ENCODE measurements around the gene COL18A1. TPM values are rescaled to one million over a fixed set of nuclear protein-coding genes. Genes with fewer than 3 reads are reported as not detected.

COL18A1 gene
- total and polyA plus RNA-seq, 9 of the 15 experiments (the other 6 are each of a cell fraction or from before 2014, with no cell fraction given), result 0.14 to 16.4 (median 2.0) TPM

GRCh38 chr21:45423968-45424853, 19.2 kb downstream of the COL18A1 start:
- FAIRE-seq, result no peak
- Histone ChIP-seq H3K9ac (ENCODE audit: insufficient read depth in 1 of 2, low read depth in 2 of 2, low read length in 2 of 2) (0 out of 4 replicates have a peak overlapping the region, but pooled peaks of 1 of the 2 experiments have one; percentile 11), H3K9me1 (ENCODE audit: control insufficient read depth, insufficient read depth, low read length) (peaks cover 5% of the 10 kb centered on the region), H3K9me3 (replicated peaks; ENCODE audit: control insufficient read depth, insufficient read depth, low read depth, low read length) (no peaks in the 10 kb centered on the region), H3K79me2 (ENCODE audit: control insufficient read depth, insufficient read depth, low read length) (no peaks in the 10 kb centered on the region; the same call in 2 of the 3 replicates), H3K4me3 (no peak overlapping the region), H3K27me3 (ENCODE audit: control insufficient read depth in 2 of 2, insufficient read depth in 2 of 2, low read length in 2 of 2) (no peaks in the 10 kb centered on the region; a peak in 2 of 5 replicates), H3K4me1 (replicated peaks in 1 of 2; ENCODE audit: control insufficient read depth in 2 of 2, insufficient read depth in 2 of 2, low read length in 2 of 2) (peaks cover 0 to 80% of the 10 kb centered on the region in 2 experiments; a peak in 3 of 5 replicates), H3K27ac (ENCODE audit: extremely low read depth, low read depth, low read length) (no peak overlapping the region), H3K36me3 (ENCODE audit: control insufficient read depth, insufficient read depth, low read length) (no peaks in the 10 kb centered on the region), H2AFZ (ENCODE audit: low read depth, low read length) (no peak overlapping the region), H3K4me2 (ENCODE audit: insufficient read depth, low read length) (no peak overlapping the region), H4K20me1 (replicated peaks; ENCODE audit: control insufficient read depth, insufficient read depth, low read length) (peaks cover 59% of the 10 kb centered on the region; the same call in 1 of the 2 replicates)
- CTCF ChIA-PET (ENCODE audit: low intra/inter-chr PET ratio), result no interaction called here
- 52% methylated on average over 32 of the region's 32 CpGs for WGBS (ENCODE audit: insufficient coverage, low coverage, missing lambda C conversion rate)
- intact Hi-C loops (cut with micrococcal nuclease) (no loop called here), in situ Hi-C loops (cut with MboI) (no loop called here)
- BruUV-seq (replicated peaks), result no TSS peak
- no peak for DNase-seq (ENCODE audit: extremely low read depth in 1 of 4, low spot score in 3 of 4)
- ATAC-seq, result no peak
- POLR2A ChIA-PET, result interaction anchor here (0.5 to 1.1 kb wide), 4 partner anchors 12 to 276 kb away, joined by 3 to 5 read pairs (median 4); partner anchors contain the start of gene SLC19A1
- no peak for TF ChIP-seq ZMIZ1 (IDR thresholded peaks at IDR 0.05; ENCODE audit: low read depth in 2 of 2, low read length in 2 of 2)
- no peak for TF ChIP-seq CBFB (CRISPR knock-in tag; IDR thresholded peaks at IDR 0.05)
- no peak for TF ChIP-seq E2F3 (CRISPR knock-in tag; IDR thresholded peaks at IDR 0.05)
- no peak for TF ChIP-seq MAX (CRISPR knock-in tag; IDR thresholded peaks at IDR 0.05)
- TF ChIP-seq PHB (CRISPR knock-in tag; IDR thresholded peaks at IDR 0.05), result no peak
- TF ChIP-seq TFAP4 (CRISPR knock-in tag; IDR thresholded peaks at IDR 0.05; ENCODE audit: borderline replicate concordance), result no peak
- no peak for TF ChIP-seq C11orf30 (IDR thresholded peaks at IDR 0.05; ENCODE audit: low read depth)
- TF ChIP-seq ETV6 (IDR thresholded peaks at IDR 0.05; ENCODE audit: borderline replicate concordance in 1 of 2, low read depth in 2 of 2, low read length in 1 of 2), result no peak
- no peak for TF ChIP-seq ETV6 (CRISPR knock-in tag; IDR thresholded peaks at IDR 0.05; ENCODE audit: borderline replicate concordance)
- TF ChIP-seq STAT5A (IDR thresholded peaks at IDR 0.05; ENCODE audit: borderline replicate concordance, low read length), result no peak
- TF ChIP-seq RHOXF2B (CRISPR knock-in tag; conservative IDR thresholded peaks at IDR 0.05), result no peak
- TF ChIP-seq ELK1 (CRISPR knock-in tag; IDR thresholded peaks at IDR 0.05), result no peak
- no peak for TF ChIP-seq VEZF1 (CRISPR knock-in tag; IDR thresholded peaks at IDR 0.05)
